Ovary (tissue), 10 donors: ENCODE data around the gene KANK2. TPM values are rescaled to one million over a fixed set of nuclear protein-coding genes. Genes with fewer than 3 reads are reported as not detected.

Experiments
- DNase-seq, 5 donors: peaks; one replicate each; pipeline ENCODE4 v3.0.0-alpha.2; 2019 to 2020
- H3K27ac ChIP-seq, 2 donors: fragments of 200-600 bp; one replicate each; pipeline versions ENCODE4 v1.5.1 to v1.8.0; 2019 to 2022
- H3K27me3 ChIP-seq: fragments of 200-600 bp; one replicate; pipeline ENCODE4 v1.8.0; 2022
- H3K36me3 ChIP-seq: fragments of 200-600 bp; sonication (generic); one replicate; pipeline ENCODE4 v1.5.1; 2019
- H3K4me1 ChIP-seq: one replicate; pipeline ENCODE4 v1.8.1; 2013; ENCODE audit warnings: mild to moderate bottlenecking, moderate library complexity; ENCODE audit not compliant: insufficient read depth
- H3K4me3 ChIP-seq: fragments of 200-600 bp; sonication (generic); one replicate; pipeline ENCODE4 v1.5.1; 2017
- H3K9me3 ChIP-seq, 2 donors: fragments of 200-600 bp in 1 of 2; sonication (generic) in 1 of 2; one replicate each; pipeline versions ENCODE4 v1.5.1 to v1.8.1; 2013 to 2019; ENCODE audit warnings: mild to moderate bottlenecking in 1 of 2, moderate library complexity in 1 of 2
- CTCF ChIP-seq, 3 donors: fragments of 450-650 bp in 2 of 3; fragments of 200-600 bp in 1 of 3; IDR thresholded peaks; one replicate each; pipeline versions ENCODE4 v1.5.1 to v1.8.0; 2016 to 2022; ENCODE audit warnings: antibody characterized with exemption in 3 of 3, mild to moderate bottlenecking in 1 of 3
- EP300 ChIP-seq: sonication (generic); formaldehyde crosslinking; IDR thresholded peaks from one replicate; pipeline ENCODE4 v1.6.1; 2017; ENCODE audit warnings: antibody characterized with exemption
- POLR2A ChIP-seq: fragments of 450-650 bp; IDR thresholded peaks from one replicate; pipeline ENCODE4 v1.6.1; 2017; ENCODE audit warnings: antibody characterized with exemption, mild to moderate bottlenecking, moderate library complexity
- WGBS, 3 donors: extraction: QIAGEN DNeasy Blood & Tissue Kit in 1 of 3; methylation state at CpG; one replicate each; pipeline versions ENCODE4 v1.1.5 to v1.1.7; 2013 to 2017; 5-methylcytosine and 5-hydroxymethylcytosine counted together
- intact Hi-C, 4 donors: fragments of 100-400 bp; cut with DNase I; formaldehyde crosslinking; loops; one replicate each; pipeline versions ENCODE4 v1.11.0 to v1.15.1; 2022 to 2023
- long read RNA-seq, 3 donors: library from polyadenylated mRNA in 2 of 3; unstranded in 2 of 3; transcript quantifications; one replicate each; pipeline ENCODE4 v2.0.0 and lab custom pipeline, GENCODE V29; 2021 to 2026
- polyA plus RNA-seq, 2 donors: library from polyadenylated mRNA; stranded (reverse); fragments of 200-250 nt in 1 of 2; fragments of 350-450 nt in 1 of 2; fragmentation: Illumina TruSeq in 1 of 2; extraction: RNeasy Lipid Tissue Mini Kit (QIAGEN cat#74804) in 1 of 2; gene quantifications; one replicate each; pipeline ENCODE4 v1.2.3, GENCODE V29; 2013 to 2014
- total RNA-seq, 7 donors: library from RNA; depleted of rRNA in 2 of 7; stranded (reverse); fragments of >200 nt in 2 of 7; fragmentation: NEBNext Ultra II Directional in 3 of 7; extraction: Animal tissue kit (Norgen Biotek cat#: 25700) in 3 of 7; gene quantifications; one replicate each; pipeline versions ENCODE4 v1.1.0 to v1.2.4, GENCODE V29; 2016 to 2023
- donor health status: DM: no; HTN: no; CAD: no; lungs with moderate emphysema.
- donor health status: DM: no; HTN: no; CAD: no.
- donor health status: Bipolar disorder and iron deficiency.
- donor health status: DM: yes; HTN: yes; CAD: no.
- donor health status: DM: no; HTN: no; CAD: no.
- donor health status: DM: yes; HTN: yes; CAD: no.

The KANK2 gene
- total RNA-seq, result 100 to 1,000 TPM; 238 to 642 (median 479) TPM
- 100 to 1,000 TPM; 289 to 433 TPM for polyA plus RNA-seq
- long read RNA-seq, donor 1, full-length matches to known transcripts, result 57 of 1,165 reads
- long read RNA-seq, donor 1, partial matches to known transcripts, result 616 of 1,165 reads
- long read RNA-seq, donor 1, other reads (novel, unspliced or antisense), result 492 of 1,165 reads
- long read RNA-seq, donor 2, full-length matches to known transcripts, result 4 of 4 reads
- long read RNA-seq, donor 2, partial matches to known transcripts, result 0 of 4 reads
- long read RNA-seq, donor 2, other reads (novel, unspliced or antisense), result 0 of 4 reads
- long read RNA-seq, donor 3, full-length matches to known transcripts, result 75 of 1,102 reads
- long read RNA-seq, donor 3, partial matches to known transcripts, result 339 of 1,102 reads
- long read RNA-seq, donor 3, other reads (novel, unspliced or antisense), result 688 of 1,102 reads

- WGBS, 3 donors, result 1% methylated on average over 46 to 78 of the region's 78 CpGs
- intact Hi-C loops, result loop anchor here in 1 of 4 donors (5.0 kb wide), 1 partner anchor 40 kb away; the partner anchor contains the start of gene SPC24
- H3K9me3 ChIP-seq, result no peaks in the 10 kb centered on the region
- H3K36me3 ChIP-seq, result no peaks in the 10 kb centered on the region
- peak within 1 kb of the TSS; percentile 91 for H3K4me3 ChIP-seq
- TF ChIP-seq CTCF (IDR thresholded peaks at IDR 0.05) (no peak), EP300 (no peak), POLR2A (peak; percentile 89)
- H3K27ac ChIP-seq, result peak within 1 kb of the TSS; percentile 80 to 89
- H3K4me1 ChIP-seq, result peaks cover 10% of the 10 kb centered on the region
- no peaks in the 10 kb centered on the region for H3K27me3 ChIP-seq
- peak; percentile 87 to 93 (median 92) for DNase-seq
Observed at GRCh38 chr19:11197291-11198174, at the start of gene KANK2. KANK2 (minus strand) TSS chr19:11197545; CDS start chr19:11194511, 3,034 bp downstream.

- H3K27me3 ChIP-seq, result no peaks in the 10 kb centered on the region
- no peak for TF ChIP-seq POLR2A
- no peak for TF ChIP-seq EP300
- no peak for TF ChIP-seq CTCF (IDR thresholded peaks at IDR 0.05)
- WGBS, 3 donors, result 87 to 94% (median 87%) methylated on average over 11 of the region's 11 CpGs
- no peak for DNase-seq
- peaks cover 3% of the 10 kb centered on the region for H3K4me1 ChIP-seq
- H3K27ac ChIP-seq, result no peak overlapping the region
- intact Hi-C loops, result no loop called here
- no peak overlapping the region for H3K4me3 ChIP-seq
- H3K9me3 ChIP-seq, result no peaks in the 10 kb centered on the region
- H3K36me3 ChIP-seq, result no peaks in the 10 kb centered on the region
Observed at GRCh38 chr19:11246941-11247340, 49.6 kb upstream of the KANK2 start.

- no peaks in the 10 kb centered on the region for H3K27me3 ChIP-seq
- TF ChIP-seq CTCF (IDR thresholded peaks at IDR 0.05) (no peak), EP300 (no peak), POLR2A (no peak)
- no peaks in the 10 kb centered on the region for H3K9me3 ChIP-seq
- H3K27ac ChIP-seq, result no peak overlapping the region
- intact Hi-C loops, result no loop called here
- H3K4me1 ChIP-seq, result peaks cover 3% of the 10 kb centered on the region
- H3K36me3 ChIP-seq, result no peaks in the 10 kb centered on the region
- 95 to 100% (median 98%) methylated on average over 5 of the region's 5 CpGs for WGBS, 3 donors
- H3K4me3 ChIP-seq, result no peak overlapping the region
- no peak for DNase-seq
Observed at GRCh38 chr19:11244846-11245589, 47.7 kb upstream of the KANK2 start.

GRCh38 chr19:11243798-11244169, 46.4 kb upstream of the KANK2 start:
- Histone ChIP-seq H3K4me3 (no peak overlapping the region), H3K27ac (peak overlapping the region in 1 of 2 donors; percentile 1), H3K4me1 (peaks cover 3% of the 10 kb centered on the region), H3K9me3 (no peaks in the 10 kb centered on the region), H3K27me3 (no peaks in the 10 kb centered on the region), H3K36me3 (no peaks in the 10 kb centered on the region)
- WGBS, 3 donors, result 90 to 95% (median 92%) methylated on average over 7 of the region's 7 CpGs
- TF ChIP-seq EP300, result no peak
- TF ChIP-seq POLR2A, result no peak
- TF ChIP-seq CTCF (IDR thresholded peaks at IDR 0.05), result no peak
- intact Hi-C loops, result no loop called here
- no peak for DNase-seq
